Measurements from ENCODE around the gene UBE2D2.
A peak's percentile ranks its signal among the peaks of the same experiment; 100 is the strongest.

DNA sequence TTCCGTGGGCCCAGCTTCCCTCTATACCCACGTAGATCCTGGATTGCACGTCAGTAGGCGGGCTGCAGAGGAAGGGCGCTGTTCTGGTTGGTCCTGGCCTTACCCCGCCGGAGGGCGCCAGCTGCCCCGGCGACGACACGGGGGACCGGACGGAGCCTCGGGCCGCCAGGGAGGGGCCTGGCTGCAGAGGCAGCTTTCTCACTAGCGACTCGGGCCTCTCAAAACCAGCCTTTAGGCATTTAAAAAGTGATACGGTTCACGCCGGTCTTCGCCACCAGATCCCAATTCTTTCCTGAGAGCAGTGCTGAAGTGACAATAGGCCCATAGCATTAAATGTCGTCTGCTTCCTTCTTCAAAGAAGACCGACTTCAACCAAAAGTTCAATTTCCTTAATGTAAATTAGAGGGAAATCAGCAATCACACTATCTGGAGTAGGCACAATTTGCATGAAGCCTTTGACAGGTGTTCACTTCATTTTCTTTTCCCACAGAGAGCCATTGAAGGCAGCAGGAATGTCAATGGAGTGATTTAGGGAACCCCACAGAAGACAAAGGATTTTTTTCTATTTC is 17.6 kb upstream of the UBE2D2 start:
- TF ChIP-seq, protein P1, sequence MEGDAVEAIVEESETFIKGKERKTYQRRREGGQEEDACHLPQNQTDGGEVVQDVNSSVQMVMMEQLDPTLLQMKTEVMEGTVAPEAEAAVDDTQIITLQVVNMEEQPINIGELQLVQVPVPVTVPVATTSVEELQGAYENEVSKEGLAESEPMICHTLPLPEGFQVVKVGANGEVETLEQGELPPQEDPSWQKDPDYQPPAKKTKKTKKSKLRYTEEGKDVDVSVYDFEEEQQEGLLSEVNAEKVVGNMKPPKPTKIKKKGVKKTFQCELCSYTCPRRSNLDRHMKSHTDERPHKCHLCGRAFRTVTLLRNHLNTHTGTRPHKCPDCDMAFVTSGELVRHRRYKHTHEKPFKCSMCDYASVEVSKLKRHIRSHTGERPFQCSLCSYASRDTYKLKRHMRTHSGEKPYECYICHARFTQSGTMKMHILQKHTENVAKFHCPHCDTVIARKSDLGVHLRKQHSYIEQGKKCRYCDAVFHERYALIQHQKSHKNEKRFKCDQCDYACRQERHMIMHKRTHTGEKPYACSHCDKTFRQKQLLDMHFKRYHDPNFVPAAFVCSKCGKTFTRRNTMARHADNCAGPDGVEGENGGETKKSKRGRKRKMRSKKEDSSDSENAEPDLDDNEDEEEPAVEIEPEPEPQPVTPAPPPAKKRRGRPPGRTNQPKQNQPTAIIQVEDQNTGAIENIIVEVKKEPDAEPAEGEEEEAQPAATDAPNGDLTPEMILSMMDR (IDR thresholded peaks at IDR 0.05) = peak in 4 of 6 experiments; percentile 22 to 31 (median 27)
- no peak for TF ChIP-seq POLR2AphosphoS5 (IDR thresholded peaks at IDR 0.05)

All from upper lobe of left lung (tissue), 4 donors.